ENCODE measurements around the gene MUCL3.
"Not testable (repeated sequence)": the region's sequence is repeated elsewhere in the genome, so short reads cannot be mapped to it uniquely, and the experiment has no call there.

Gene MUCL3

DNA sequence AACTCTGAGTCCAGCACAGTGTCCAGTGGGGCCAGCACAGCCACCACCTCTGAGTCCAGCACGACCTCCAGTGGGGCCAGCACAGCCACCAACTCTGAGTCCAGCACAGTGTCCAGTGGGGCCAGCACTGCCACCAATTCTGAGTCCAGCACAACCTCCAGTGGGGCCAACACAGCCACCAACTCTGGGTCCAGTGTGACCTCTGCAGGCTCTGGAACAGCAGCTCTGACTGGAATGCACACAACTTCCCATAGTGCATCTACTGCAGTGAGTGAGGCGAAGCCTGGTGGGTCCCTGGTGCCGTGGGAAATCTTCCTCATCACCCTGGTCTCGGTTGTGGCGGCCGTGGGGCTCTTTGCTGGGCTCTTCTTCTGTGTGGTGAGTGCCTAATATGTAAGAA is 46.5 kb downstream of the MUCL3 start:
- no peak for DNase-seq

DNA sequence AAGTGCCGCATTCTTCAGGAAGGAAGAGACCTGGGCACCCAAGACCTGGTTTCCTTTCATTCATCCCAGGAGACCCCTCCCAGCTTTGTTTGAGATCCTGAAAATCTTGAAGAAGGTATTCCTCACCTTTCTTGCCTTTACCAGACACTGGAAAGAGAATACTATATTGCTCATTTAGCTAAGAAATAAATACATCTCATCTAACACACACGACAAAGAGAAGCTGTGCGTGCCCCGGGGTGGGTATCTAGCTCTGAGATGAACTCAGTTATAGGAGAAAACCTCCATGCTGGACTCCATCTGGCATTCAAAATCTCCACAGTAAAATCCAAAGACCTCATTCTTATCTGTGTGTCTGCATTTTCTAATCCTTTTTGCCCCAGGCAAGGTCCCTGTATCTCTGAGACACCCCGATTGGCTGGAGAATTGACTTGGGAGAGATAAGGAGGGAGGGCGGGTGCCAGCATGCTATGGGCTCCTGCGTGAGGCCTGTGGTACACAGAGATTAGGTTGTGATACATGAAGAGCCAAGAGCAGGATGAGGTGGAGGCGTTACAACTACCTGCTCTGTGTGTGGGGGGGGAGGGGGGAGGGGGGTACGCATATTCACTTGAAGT is 47.5 kb downstream of the MUCL3 start:
- no peak for DNase-seq

DNA sequence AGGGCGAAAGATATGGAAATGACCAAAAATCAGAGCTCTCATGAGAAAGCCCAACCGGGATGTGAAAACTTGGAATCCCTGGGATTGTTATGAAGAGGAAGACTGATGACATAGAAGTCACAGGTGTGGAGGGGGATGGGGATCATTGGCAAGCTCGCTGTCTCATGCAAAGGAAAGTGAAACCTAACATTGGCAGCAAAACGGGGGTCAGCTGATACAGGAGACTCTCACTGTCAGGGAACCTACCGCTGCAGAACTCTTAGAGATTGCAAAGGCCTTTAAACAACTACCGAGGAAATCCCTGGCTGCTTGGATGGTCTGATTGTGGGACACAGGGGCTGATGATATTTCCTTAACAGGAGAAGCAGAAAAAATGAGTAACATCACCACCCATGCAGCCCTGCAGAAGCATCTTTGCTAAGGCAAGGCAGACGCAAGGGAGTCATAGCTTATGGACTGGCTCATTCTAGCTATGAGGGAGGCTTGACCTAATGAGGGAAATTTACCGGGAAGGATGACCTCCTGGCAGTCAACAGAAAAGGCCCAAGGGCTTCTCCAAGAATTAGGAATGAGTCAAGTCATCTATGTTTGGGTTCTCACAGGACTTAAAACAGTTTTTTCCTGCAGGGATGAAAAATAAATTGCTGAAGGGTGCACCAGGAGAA is 49.8 kb downstream of the MUCL3 start:
- DNase-seq, result no peak

DNA sequence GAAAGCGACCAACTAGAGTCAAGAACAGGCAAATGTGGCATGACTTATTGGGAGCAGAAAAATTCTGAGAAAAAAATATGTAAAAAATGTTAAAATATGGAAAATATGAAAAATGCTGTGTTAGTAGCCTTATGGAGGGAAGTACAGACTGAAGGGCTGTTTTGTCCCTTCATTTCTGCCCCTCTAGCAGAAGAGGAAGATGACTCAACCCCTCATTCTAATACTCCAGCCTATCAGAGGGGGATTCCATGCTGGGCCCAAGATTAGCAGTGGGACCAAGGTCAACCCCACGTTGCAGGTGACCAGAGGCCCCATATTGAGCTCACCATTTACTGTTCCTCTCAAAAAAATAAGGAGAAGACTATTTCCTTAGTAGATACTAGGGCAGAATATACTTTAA is 51.1 kb downstream of the MUCL3 start:
- no peak for DNase-seq

DNA sequence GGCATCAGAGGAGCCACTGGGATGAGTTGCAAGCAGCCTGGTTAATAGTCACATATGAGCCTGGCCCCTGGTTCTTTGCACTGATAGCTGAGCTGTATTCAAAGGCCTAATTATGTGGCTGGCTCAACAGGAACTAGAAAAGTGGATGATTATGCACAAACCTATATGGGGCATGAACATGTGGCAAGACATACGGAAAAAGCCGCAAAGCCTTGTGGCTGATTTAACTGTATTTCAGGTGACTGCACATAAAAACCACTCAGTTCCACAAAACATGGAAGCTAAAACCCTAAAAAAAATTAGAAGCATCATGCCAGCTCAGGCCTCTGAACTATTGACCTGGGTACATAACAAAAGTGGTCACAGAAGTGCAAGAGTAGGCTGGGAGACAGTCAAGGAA is 56.5 kb downstream of the MUCL3 start:
- DNase-seq, result no peak

DNA sequence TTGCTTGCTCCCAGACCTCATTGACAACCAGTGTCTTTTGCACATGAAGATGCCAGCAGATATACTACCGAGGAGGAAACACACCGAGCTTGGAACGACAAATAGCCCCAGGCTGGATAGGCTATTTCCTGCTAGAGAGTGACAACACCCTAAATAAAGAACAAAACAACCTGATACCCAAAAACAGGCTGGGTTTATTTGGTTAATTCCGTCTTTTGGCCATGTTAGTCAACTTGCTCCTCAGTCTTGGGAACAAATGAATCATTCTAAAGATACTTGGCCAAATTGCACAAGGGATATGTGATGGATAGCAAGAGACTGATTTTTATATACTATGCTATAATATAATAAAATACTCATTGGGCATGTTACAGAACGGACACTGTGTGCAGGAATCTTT is 58.0 kb downstream of the MUCL3 start:
- DNase-seq, result no peak

DNA sequence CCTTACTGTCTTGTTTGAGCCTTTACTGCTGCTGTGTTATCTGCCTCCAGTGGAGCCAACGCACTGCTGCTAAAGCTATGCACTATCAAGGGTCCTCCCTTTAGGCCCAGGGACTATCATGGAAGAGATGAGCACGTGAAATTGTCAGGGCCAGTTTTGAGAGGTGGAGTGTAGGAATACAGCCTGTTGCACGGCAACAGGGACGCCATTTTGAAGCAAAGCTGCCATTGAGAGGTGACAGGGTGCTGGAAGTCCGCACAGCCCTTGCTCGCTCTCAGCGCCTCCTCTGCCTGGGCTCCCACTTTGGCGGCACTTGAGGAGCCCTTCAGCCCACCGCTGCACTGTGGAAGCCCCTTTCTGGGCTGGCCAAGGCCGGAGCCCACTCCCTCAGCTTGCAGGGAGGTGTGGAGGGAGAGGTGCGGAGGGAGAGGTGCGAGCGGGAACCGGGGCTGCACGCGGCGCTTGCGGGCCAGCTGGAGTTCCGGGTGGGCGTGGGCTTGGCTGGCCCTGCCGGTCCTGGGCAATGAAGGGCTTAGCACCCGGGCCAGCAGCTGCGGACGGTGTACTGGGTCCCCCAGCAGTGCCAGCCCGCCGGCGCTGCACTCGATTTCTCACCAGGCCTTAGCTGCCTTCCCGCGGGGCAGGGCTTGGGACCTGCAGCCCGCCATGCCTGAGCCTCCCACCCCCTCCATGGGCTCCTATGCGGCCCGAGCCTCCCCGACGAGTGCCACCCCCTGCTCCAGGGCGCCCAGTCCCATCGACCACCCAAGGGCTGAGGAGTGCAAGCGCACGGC is 59.5 kb downstream of the MUCL3 start:
- DNase-seq, result not testable (repeated sequence)

DNA sequence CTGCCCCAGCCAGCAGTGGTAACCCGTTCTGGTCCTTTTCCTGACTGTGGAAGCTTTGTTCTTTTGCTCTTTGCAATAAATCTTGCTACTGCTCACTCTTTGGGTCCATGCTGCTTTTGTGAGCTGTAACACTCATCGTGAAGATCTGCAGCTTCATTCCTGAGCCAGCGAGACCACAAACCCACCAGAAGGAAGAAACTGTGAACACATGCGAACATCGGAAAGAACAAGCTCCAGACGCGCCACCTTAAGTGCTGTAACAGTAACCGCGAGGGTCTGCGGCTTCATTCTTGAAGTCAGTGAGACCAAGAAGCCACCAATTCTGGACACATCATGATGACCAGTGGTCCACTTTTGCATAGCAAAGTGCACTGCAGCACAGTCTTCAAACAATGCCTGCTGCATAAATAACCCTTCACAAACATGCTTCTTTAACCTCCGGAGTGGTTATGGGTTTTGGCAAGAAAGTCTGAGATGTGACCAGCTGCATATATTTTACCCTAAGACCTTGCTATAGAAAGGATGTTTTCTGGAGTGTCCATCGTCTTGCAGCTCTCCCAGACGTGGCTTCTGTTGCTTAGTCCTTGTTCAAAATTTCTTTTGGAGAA is 60.6 kb downstream of the MUCL3 start:
- no peak for DNase-seq

DNA sequence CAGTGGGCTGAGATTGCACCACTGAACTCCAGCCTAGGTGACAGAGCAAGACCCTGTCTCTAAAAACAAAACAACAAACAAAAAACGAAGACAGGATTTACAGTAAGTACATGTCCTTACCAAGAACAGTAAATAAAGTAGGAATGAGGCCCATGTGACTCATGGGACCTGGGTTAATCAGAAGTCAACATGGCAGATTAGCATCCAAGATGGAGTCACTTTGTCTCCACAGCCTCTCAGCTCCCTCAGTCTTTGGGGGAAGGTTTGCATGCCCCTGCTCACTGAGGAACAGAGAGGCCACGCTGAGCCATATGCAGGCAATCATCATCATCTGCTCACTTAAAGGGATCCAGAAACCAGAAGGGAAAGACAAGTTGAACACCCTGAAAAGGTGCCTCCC is 61.7 kb downstream of the MUCL3 start:
- no peak for DNase-seq

All from islet precursor cell (in vitro differentiated cells).